ENCODE results near the gene FOXM1.

The FOXM1 gene

GRCh38 chr12:2877047-2877952 lies at the start of gene FOXM1, which contains the start of gene RHNO1:
Gene FOXM1, minus strand, starts transcription at chr12:2877174. Its CDS starts 2,696 bp downstream, at chr12:2874478.
Gene RHNO1, plus strand, starts transcription at chr12:2877223. Its CDS starts 8,144 bp downstream, at chr12:2885367.
- peak; percentile 95 for DNase-seq

GRCh38 chr12:2925322-2925995 lies 48.5 kb upstream of the FOXM1 start:
- DNase-seq = no peak

GRCh38 chr12:2924019-2924418 lies 47.0 kb upstream of the FOXM1 start:
- DNase-seq = no peak

- DNase-seq = no peak
Measured at GRCh38 chr12:2923057-2923456, 46.1 kb upstream of the FOXM1 start.

GRCh38 chr12:2922329-2922728 lies 45.4 kb upstream of the FOXM1 start:
- no peak for DNase-seq

GRCh38 chr12:2919249-2919648 lies 42.3 kb upstream of the FOXM1 start:
- DNase-seq = no peak

GRCh38 chr12:2912216-2912575 lies 35.2 kb upstream of the FOXM1 start:
- DNase-seq = no peak

- no peak for DNase-seq
Measured at GRCh38 chr12:2904260-2904659, 27.3 kb upstream of the FOXM1 start.

- peak; percentile 74 for DNase-seq
Measured at GRCh38 chr12:2902272-2902880, 25.4 kb upstream of the FOXM1 start.

GRCh38 chr12:2900642-2901041 lies 23.7 kb upstream of the FOXM1 start:
- DNase-seq = no peak

- DNase-seq = no peak
Measured at GRCh38 chr12:2897418-2897817, 20.4 kb upstream of the FOXM1 start.

- DNase-seq = no peak
Measured at GRCh38 chr12:2895511-2895910, 18.5 kb upstream of the FOXM1 start.

- DNase-seq = no peak
Measured at GRCh38 chr12:2895051-2895451, 18.1 kb upstream of the FOXM1 start.

- no peak for DNase-seq
Measured at GRCh38 chr12:2893007-2893406, 16.0 kb upstream of the FOXM1 start.

- no peak for DNase-seq
Measured at GRCh38 chr12:2892246-2892645, 15.3 kb upstream of the FOXM1 start.

GRCh38 chr12:2891240-2892053 lies 14.5 kb upstream of the FOXM1 start:
- peak; percentile 66 for DNase-seq

- peak; percentile 99 for DNase-seq
Measured at GRCh38 chr12:2890388-2891239, 13.6 kb upstream of the FOXM1 start, which contains the start of gene TULP3. Gene TULP3, plus strand, starts transcription at chr12:2890891. Its CDS starts 57 bp downstream, at chr12:2890948.

- DNase-seq = no peak
Measured at GRCh38 chr12:2890001-2890387, 13.0 kb upstream of the FOXM1 start.

- no peak for DNase-seq
Measured at GRCh38 chr12:2886768-2887450, 9.9 kb upstream of the FOXM1 start.

- DNase-seq = no peak
Measured at GRCh38 chr12:2884810-2885209, 7.8 kb upstream of the FOXM1 start.

- DNase-seq = no peak
Measured at GRCh38 chr12:2879853-2880252, 2.9 kb upstream of the FOXM1 start.
